GM12878 (cell line): ENCODE measurements around the gene MYO1H. TPM values are rescaled to one million over a fixed set of nuclear protein-coding genes. Genes with fewer than 3 reads are reported as not detected.

Experiments used
- ATAC-seq: fragments of 200-7000 bp; cut with Tn5 transposase; 3 replicates; pipeline ENCODE4 v1.9.1; 2020; ENCODE audit warnings: mild to moderate bottlenecking, moderate library complexity
- BruUV-seq: library from RNA; stranded (reverse); fragments of 400-500 nt; replicated peaks from 2 replicates; lab custom pipeline; 2021; lab: Mats Ljungman, UMichigan
- CTCF ChIA-PET: fragments of 300-600 bp; sonication (Branson Sonifier 250); formaldehyde crosslinking; extraction: SDS; loops from one replicate; lab custom pipeline; 2021; ENCODE audit warnings: inconsistent platforms; lab: Yijun Ruan, JAX
- POLR2A ChIA-PET: fragments of 350-600 bp; formaldehyde crosslinking; extraction: SDS; loops from one replicate; lab custom pipeline; 2021; ENCODE audit warnings: inconsistent platforms; lab: Charles Lee
- RAD21 ChIA-PET: fragments of 300-600 bp; sonication (Branson Sonifier 250); formaldehyde crosslinking; loops from one replicate; lab custom pipeline; 2023; ENCODE audit warnings: antibody characterized with exemption; ENCODE audit not compliant: unreplicated experiment; lab: Charles Lee
- SMC1A ChIA-PET: fragments of 300-600 bp; sonication (Branson Sonifier 250); formaldehyde crosslinking; loops from one replicate; lab custom pipeline; 2023; ENCODE audit not compliant: unreplicated experiment, uncharacterized antibody; lab: Charles Lee
- DNase-seq: peaks from one replicate; pipeline ENCODE4 v3.0.0-alpha.2; 2011; ENCODE audit warnings: low read depth, low spot score
- FAIRE-seq: peaks from 3 replicates; lab custom pipeline; 2011; peaks lifted over from hg19 to GRCh38; lab: Jason Lieb, UNC
- H2AFZ ChIP-seq: 2 replicates; pipeline ENCODE4 v1.6.0; 2011; ENCODE audit warnings: low read depth, low read length, control low read depth; ENCODE audit not compliant: control insufficient read depth
- H3K27ac ChIP-seq: 2 replicates; pipeline ENCODE4 v1.5.1; 2011; ENCODE audit warnings: control low read depth; ENCODE audit not compliant: control insufficient read depth, insufficient read depth
- H3K27me3 ChIP-seq, 2 experiments: replicated peaks in 1 of 2; 2 replicates each; pipeline versions ENCODE4 v1.6.0 to v1.6.1; 2011; ENCODE audit warnings: low read length in 1 of 2; ENCODE audit not compliant: control insufficient read depth in 2 of 2, insufficient read depth in 2 of 2
- H3K36me3 ChIP-seq, 2 experiments: 2 replicates each; pipeline ENCODE4 v1.5.1; 2011; ENCODE audit warnings: low read length in 1 of 2; ENCODE audit not compliant: control insufficient read depth in 2 of 2, insufficient read depth in 2 of 2
- H3K4me1 ChIP-seq: 2 replicates; pipeline ENCODE4 v1.6.1; 2011; ENCODE audit warnings: mild to moderate bottlenecking, low read length, moderate library complexity, mixed read lengths; ENCODE audit not compliant: control insufficient read depth, insufficient read depth
- H3K4me2 ChIP-seq: 2 replicates; pipeline ENCODE4 v1.6.0; 2011; ENCODE audit warnings: control low read depth; ENCODE audit not compliant: control insufficient read depth, insufficient read depth
- H3K4me3 ChIP-seq: fragments of 200-600 bp; sonication (generic); 2 replicates; pipeline ENCODE4 v1.5.1; 2016
- H3K79me2 ChIP-seq: 2 replicates; pipeline ENCODE4 v1.6.0; 2011; ENCODE audit warnings: low read length; ENCODE audit not compliant: control insufficient read depth, insufficient read depth
- H3K9ac ChIP-seq: 2 replicates; pipeline ENCODE4 v1.8.0; 2011; ENCODE audit warnings: low read length, control low read depth, mixed read lengths; ENCODE audit not compliant: control insufficient read depth, insufficient read depth
- H3K9me3 ChIP-seq: replicated peaks from 3 replicates; pipeline ENCODE4 v1.5.1; 2011; ENCODE audit warnings: mild to moderate bottlenecking, low read length; ENCODE audit not compliant: control insufficient read depth, insufficient read depth
- H4K20me1 ChIP-seq: 2 replicates; pipeline ENCODE4 v1.6.0; 2011; ENCODE audit not compliant: control insufficient read depth, insufficient read depth
- ATF7 ChIP-seq: fragments of 450-650 bp; IDR thresholded peaks from 2 replicates; pipeline ENCODE4 v1.6.1; 2016; ENCODE audit warnings: low read depth, mild to moderate bottlenecking
- BRCA1 ChIP-seq: IDR thresholded peaks from 2 replicates; pipeline ENCODE4 v1.6.1; 2011; ENCODE audit warnings: low read depth, low read length, improper control_type of control experiment
- CBX5 ChIP-seq: sonication (generic); IDR thresholded peaks from 2 replicates; pipeline ENCODE4 v1.6.1; 2016; ENCODE audit warnings: low read depth, moderate library complexity, mild to moderate bottlenecking, inconsistent platforms
- CHD4 ChIP-seq: fragments of 200-600 bp; sonication (generic); IDR thresholded peaks from 2 replicates; pipeline ENCODE4 v1.6.1; 2016; ENCODE audit warnings: mild to moderate bottlenecking
- CTCF ChIP-seq, 3 experiments: IDR thresholded peaks in 2 of 3; conservative IDR thresholded peaks in 1 of 3; 2 replicates each; pipeline ENCODE4 v1.5.1; 2011; ENCODE audit warnings: low read depth in 3 of 3, low read length in 3 of 3, mild to moderate bottlenecking in 3 of 3, control low read depth in 2 of 3, moderate library complexity in 2 of 3, inconsistent platforms in 1 of 3, mixed read lengths in 1 of 3; ENCODE audit not compliant: control insufficient read depth in 2 of 3, insufficient read depth in 1 of 3; ENCODE audit errors: extremely low read depth in 1 of 3
- HDAC6 ChIP-seq: fragments of 200-600 bp; sonication (generic); IDR thresholded peaks from one replicate; pipeline ENCODE4 v1.8.0; 2017; ENCODE audit warnings: antibody characterized with exemption; ENCODE audit not compliant: unreplicated experiment
- IRF4 ChIP-seq: IDR thresholded peaks from 2 replicates; pipeline ENCODE4 v1.6.1; 2011; ENCODE audit warnings: low read depth, low read length
- MTA3 ChIP-seq: IDR thresholded peaks from 2 replicates; pipeline ENCODE4 v1.6.1; 2012; ENCODE audit warnings: low read length, inconsistent platforms, borderline replicate concordance
- NKRF ChIP-seq: fragments of 450-650 bp; conservative IDR thresholded peaks from 2 replicates; pipeline ENCODE4 v1.6.1; 2017; ENCODE audit warnings: mild to moderate bottlenecking, moderate library complexity
- NR2F1 ChIP-seq: fragments of 450-650 bp; conservative IDR thresholded peaks from 2 replicates; pipeline ENCODE4 v1.6.1; 2017; ENCODE audit warnings: mild to moderate bottlenecking
- RAD21 ChIP-seq: IDR thresholded peaks from 2 replicates; pipeline ENCODE4 v1.6.1; 2011; ENCODE audit warnings: mild to moderate bottlenecking, low read depth, low read length, moderate library complexity; ENCODE audit not compliant: insufficient read depth
- SUPT20H ChIP-seq: IDR thresholded peaks from 2 replicates; pipeline ENCODE4 v1.6.1; 2011; ENCODE audit warnings: low read depth, mild to moderate bottlenecking, low read length, moderate library complexity, borderline replicate concordance; ENCODE audit not compliant: control insufficient read depth
- TCF3 ChIP-seq: IDR thresholded peaks from 2 replicates; pipeline ENCODE4 v1.6.1; 2012; ENCODE audit warnings: low read depth, mild to moderate bottlenecking, low read length, borderline replicate concordance; ENCODE audit not compliant: insufficient read depth
- ZNF217 ChIP-seq: fragments of 450-650 bp; IDR thresholded peaks from 2 replicates; pipeline ENCODE4 v1.6.1; 2017; ENCODE audit warnings: antibody characterized with exemption, mild to moderate bottlenecking
- WGBS: methylation state at CpG from one replicate; pipeline ENCODE4 v1.1.6; 2016; ENCODE audit warnings: low lambda C conversion rate; ENCODE audit not compliant: insufficient replicate concordance, insufficient coverage; ENCODE audit errors: missing lambda C conversion rate; 5-methylcytosine and 5-hydroxymethylcytosine counted together
- in situ Hi-C: fragments of 300-500 bp; cut with MboI; formaldehyde crosslinking; loops from 9 replicates; pipeline ENCODE4 v1.14.3; 2018; ENCODE audit warnings: mixed read lengths
- intact Hi-C: fragments of 100-400 bp; cut with micrococcal nuclease; formaldehyde crosslinking; loops from one replicate; pipeline ENCODE4 v1.14.2; 2022; ENCODE audit not compliant: unreplicated experiment
- polyA plus RNA-seq, 11 experiments: library from polyadenylated mRNA; depleted of rRNA in 4 of 11; unstranded in 6 of 11; stranded (reverse) in 5 of 11; fragments of >200 nt; fragmentation: Nextera tagmentation in 4 of 11; fragmentation: Illumina TruSeq in 1 of 11; extraction: Ambion mirVana in 4 of 11; extraction: Trizol in 1 of 11; gene quantifications; 1 replicate in 1 of 11; 2 replicates in 10 of 11; pipeline versions ENCODE4 v1.2.1 to v1.2.3, GENCODE V29; 2011 to 2016; ENCODE audit warnings: inconsistent platforms in 2 of 11, missing spikeins in 2 of 11, low read depth in 1 of 11
- total RNA-seq, 4 experiments: library from RNA; depleted of rRNA in 3 of 4; stranded (reverse); fragments of >200 nt in 3 of 4; fragmentation: Illumina TruSeq in 1 of 4; extraction: Trizol in 1 of 4; gene quantifications; 2 replicates each; pipeline versions ENCODE4 v1.2.1 to v1.2.3, GENCODE V29; 2013 to 2021

MYO1H gene
- total and polyA plus RNA-seq, 10 of the 15 experiments (the other 5 are each of a cell fraction or from before 2014, with no cell fraction given) = 0.05 TPM; not detected in 9

DNA sequence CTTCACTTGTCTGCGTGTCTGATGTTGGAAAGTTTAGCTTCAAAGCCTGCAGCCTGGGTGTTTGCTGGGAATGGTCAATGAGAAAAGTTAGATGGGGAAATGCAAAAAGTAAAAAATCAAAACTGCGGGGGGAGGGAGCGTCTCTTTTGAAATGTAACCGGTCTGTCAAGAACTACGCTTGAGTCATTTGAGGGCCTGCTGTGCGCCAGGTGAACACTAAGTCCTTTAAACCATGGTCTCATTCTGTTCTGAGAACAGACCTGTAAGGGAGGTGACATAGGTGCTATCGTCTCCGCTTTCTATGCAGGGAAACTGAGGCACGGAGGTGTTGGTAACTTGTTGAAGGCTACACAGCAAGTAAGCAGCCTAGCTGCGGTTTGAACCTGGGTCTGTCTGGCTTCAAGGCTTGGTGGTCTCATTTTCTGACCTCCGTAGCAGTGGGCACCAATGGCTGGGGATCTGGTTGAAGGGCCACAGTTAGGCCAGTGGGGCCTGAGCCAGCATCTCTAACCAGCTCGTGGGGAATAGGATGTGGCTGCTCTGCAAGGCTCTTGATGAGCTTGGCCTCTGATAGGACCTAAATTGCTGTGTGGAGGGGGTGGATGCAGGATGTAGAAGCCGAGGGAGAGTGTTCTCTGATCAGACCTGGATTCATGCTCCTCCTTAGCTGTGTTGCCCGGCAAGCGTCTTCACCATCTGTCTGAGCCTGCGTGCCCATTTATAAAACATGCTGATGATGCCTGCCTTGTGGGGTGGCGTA, 87.9 kb downstream of the MYO1H start (continued):
- no peak for TF ChIP-seq NKRF
- TF ChIP-seq IRF4 = no peak

DNA sequence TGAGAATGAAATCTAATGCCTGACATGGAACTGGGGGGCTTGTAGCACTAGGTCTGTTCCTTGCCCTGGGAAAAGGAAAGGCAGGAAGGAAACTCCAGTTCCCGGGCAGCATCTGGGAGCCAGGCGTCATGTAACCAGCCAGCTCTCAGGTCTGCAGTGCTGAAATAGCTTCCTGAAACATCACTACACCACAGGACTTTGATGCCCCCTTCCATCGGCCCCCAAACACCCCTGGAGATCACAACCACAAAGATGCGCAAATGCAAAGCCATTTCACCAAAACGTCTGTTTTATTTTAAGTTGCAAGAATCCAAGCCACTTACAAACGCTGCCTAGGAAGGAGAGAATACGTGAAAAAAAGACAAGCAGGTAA, 88.5 kb downstream of the MYO1H start:
- Histone ChIP-seq H3K9me3 (no peaks in the 10 kb centered on the region), H3K36me3 (no peaks in the 10 kb centered on the region), H3K4me1 (no peaks in the 10 kb centered on the region; the same call in 1 of the 2 replicates), H3K9ac (no peak overlapping the region), H4K20me1 (no peaks in the 10 kb centered on the region), H3K4me2 (no peak overlapping the region), H3K4me3 (no peak overlapping the region), H3K79me2 (no peaks in the 10 kb centered on the region), H3K27me3 (no peaks in the 10 kb centered on the region), H2AFZ (no peak overlapping the region), H3K27ac (no peak overlapping the region)
- DNase-seq (no peak), ATAC-seq (no peak), FAIRE-seq (no peak)
- in situ Hi-C loops = no loop called here
- ChIA-PET CTCF (interaction anchor here (1.7 kb wide), 1 partner anchor 8 kb away, joined by 6 read pairs; no protein-coding TSS in a partner anchor), SMC1A (no interaction called here), RAD21 (no interaction called here), POLR2A (no interaction called here)
- WGBS = 58% methylated on average over 7 of the region's 7 CpGs
- no peak for TF ChIP-seq SUPT20H
- TF ChIP-seq MTA3 = no peak
- TF ChIP-seq ZNF217 = no peak
- TF ChIP-seq CTCF (IDR thresholded peaks at IDR 0.05 in 2 of 3, conservative IDR thresholded peaks at IDR 0.05 in 1 of 3; ENCODE audit: control insufficient read depth in 2 of 3, extremely low read depth in 1 of 3, insufficient read depth in 1 of 3, low read depth in 3 of 3, low read length in 3 of 3) = no peak
- TF ChIP-seq NR2F1 = no peak
- no peak for TF ChIP-seq RAD21
- TF ChIP-seq ATF7 = no peak
- no peak for TF ChIP-seq CHD4
- no peak for TF ChIP-seq CBX5
- TF ChIP-seq BRCA1 = no peak
- TF ChIP-seq TCF3 = no peak
- no peak for TF ChIP-seq HDAC6
- BruUV-seq = no TSS peak
- intact Hi-C loops = no loop called here
